Loucy (cell line): ENCODE measurements around the gene LDLRAD4.

Source experiments
- H2AFZ ChIP-seq: fragments of 200-600 bp; sonication (generic); 2 replicates; pipeline ENCODE4 v1.6.0; 2016; ENCODE audit warnings: antibody characterized with exemption, mild to moderate bottlenecking, low read length, moderate library complexity
- H3F3A ChIP-seq: fragments of 200-600 bp; 2 replicates; pipeline ENCODE4 v1.6.0; 2016; ENCODE audit warnings: antibody characterized with exemption, low read depth, mild to moderate bottlenecking
- H3K27me3 ChIP-seq: fragments of 200-600 bp; sonication (generic); 2 replicates; pipeline ENCODE4 v1.6.1; 2014; ENCODE audit warnings: low read length, mild to moderate bottlenecking; ENCODE audit not compliant: insufficient read depth, poor library complexity, severe bottlenecking
- H3K36me3 ChIP-seq: fragments of 200-600 bp; sonication (generic); 2 replicates; pipeline ENCODE4 v1.6.1; 2016; ENCODE audit warnings: low read length; ENCODE audit not compliant: insufficient read depth
- H3K4me1 ChIP-seq: fragments of 200-600 bp; sonication (generic); 2 replicates; pipeline ENCODE4 v1.5.1; 2014; ENCODE audit warnings: low read length, mild to moderate bottlenecking; ENCODE audit not compliant: insufficient read depth, poor library complexity, severe bottlenecking
- H3K4me2 ChIP-seq: fragments of 200-600 bp; sonication (generic); 2 replicates; pipeline ENCODE4 v1.6.0; 2014; ENCODE audit warnings: antibody characterized with exemption, low read length, low read depth, mild to moderate bottlenecking; ENCODE audit not compliant: poor library complexity, severe bottlenecking
- H3K4me3 ChIP-seq: fragments of 200-600 bp; sonication (generic); 2 replicates; pipeline ENCODE4 v1.5.1; 2014; ENCODE audit warnings: low read length, mild to moderate bottlenecking, mixed read lengths; ENCODE audit not compliant: poor library complexity, severe bottlenecking
- H3K79me2 ChIP-seq: fragments of 200-600 bp; sonication (generic); 2 replicates; pipeline ENCODE4 v1.6.1; 2014; ENCODE audit warnings: low read length; ENCODE audit not compliant: insufficient read depth
- H3K9ac ChIP-seq: fragments of 200-600 bp; sonication (generic); 2 replicates; pipeline ENCODE4 v1.6.0; 2014; ENCODE audit warnings: mild to moderate bottlenecking, low read depth, low read length, moderate library complexity; ENCODE audit not compliant: poor library complexity, severe bottlenecking
- H3K9me2 ChIP-seq: fragments of 200-600 bp; sonication (generic); replicated peaks from 2 replicates; pipeline ENCODE4 v1.6.1; 2016; ENCODE audit warnings: low read depth, low read length, mixed read lengths
- H3K9me3 ChIP-seq: fragments of 200-600 bp; sonication (generic); 2 replicates; pipeline ENCODE4 v1.6.1; 2014; ENCODE audit warnings: mild to moderate bottlenecking, antibody characterized with exemption, low read length, low read depth; ENCODE audit not compliant: insufficient read depth
- H4K20me1 ChIP-seq: fragments of 200-600 bp; sonication (generic); 2 replicates; pipeline ENCODE4 v1.6.0; 2014; ENCODE audit warnings: antibody characterized with exemption, low read length, mild to moderate bottlenecking; ENCODE audit not compliant: insufficient read depth, poor library complexity, severe bottlenecking
- EZH2phosphoT487 ChIP-seq: fragments of 200-600 bp; IDR thresholded peaks from 2 replicates; pipeline ENCODE4 v1.6.1; 2018; ENCODE audit warnings: antibody characterized with exemption, mild to moderate bottlenecking, moderate library complexity, borderline replicate concordance
- TF ChIP-seq, protein P1 (sequence below): fragments of 200-600 bp; sonication (generic); conservative IDR thresholded peaks from 2 replicates; pipeline ENCODE4 v1.5.1; 2014; ENCODE audit warnings: mild to moderate bottlenecking, antibody characterized with exemption, low read length

LDLRAD4 gene

DNA sequence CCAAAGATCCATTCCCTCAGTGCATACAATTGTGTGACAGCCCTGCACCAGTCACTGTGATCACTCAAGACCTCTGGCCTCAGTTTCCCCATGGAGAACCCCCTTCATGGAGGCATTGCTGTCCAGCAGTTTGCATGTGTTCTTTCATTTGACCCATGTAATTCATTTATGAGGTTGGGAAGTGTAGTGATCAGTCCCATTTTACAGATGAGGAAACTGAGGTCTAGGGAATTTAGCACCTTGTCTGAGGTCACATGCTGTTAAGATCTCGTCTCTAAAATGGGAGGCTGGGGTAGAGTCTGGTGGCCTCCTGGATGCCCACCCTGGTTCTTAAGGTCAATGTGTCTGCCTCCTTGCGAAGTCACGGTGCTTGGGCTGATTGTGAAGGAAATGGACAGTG lies 19.1 kb downstream of the LDLRAD4 start:
- H3K27me3 ChIP-seq, result no peaks in the 10 kb centered on the region
- H2AFZ ChIP-seq, result no peak overlapping the region
- no peaks in the 10 kb centered on the region for H3K9me2 ChIP-seq
- no peak overlapping the region for H3K9ac ChIP-seq
- no peaks in the 10 kb centered on the region for H4K20me1 ChIP-seq
- H3F3A ChIP-seq, result no peaks in the 10 kb centered on the region
- no peaks in the 10 kb centered on the region for H3K9me3 ChIP-seq
- H3K4me2 ChIP-seq, result no peak overlapping the region
- TF ChIP-seq, protein P1, sequence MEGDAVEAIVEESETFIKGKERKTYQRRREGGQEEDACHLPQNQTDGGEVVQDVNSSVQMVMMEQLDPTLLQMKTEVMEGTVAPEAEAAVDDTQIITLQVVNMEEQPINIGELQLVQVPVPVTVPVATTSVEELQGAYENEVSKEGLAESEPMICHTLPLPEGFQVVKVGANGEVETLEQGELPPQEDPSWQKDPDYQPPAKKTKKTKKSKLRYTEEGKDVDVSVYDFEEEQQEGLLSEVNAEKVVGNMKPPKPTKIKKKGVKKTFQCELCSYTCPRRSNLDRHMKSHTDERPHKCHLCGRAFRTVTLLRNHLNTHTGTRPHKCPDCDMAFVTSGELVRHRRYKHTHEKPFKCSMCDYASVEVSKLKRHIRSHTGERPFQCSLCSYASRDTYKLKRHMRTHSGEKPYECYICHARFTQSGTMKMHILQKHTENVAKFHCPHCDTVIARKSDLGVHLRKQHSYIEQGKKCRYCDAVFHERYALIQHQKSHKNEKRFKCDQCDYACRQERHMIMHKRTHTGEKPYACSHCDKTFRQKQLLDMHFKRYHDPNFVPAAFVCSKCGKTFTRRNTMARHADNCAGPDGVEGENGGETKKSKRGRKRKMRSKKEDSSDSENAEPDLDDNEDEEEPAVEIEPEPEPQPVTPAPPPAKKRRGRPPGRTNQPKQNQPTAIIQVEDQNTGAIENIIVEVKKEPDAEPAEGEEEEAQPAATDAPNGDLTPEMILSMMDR, result no peak
- no peak for TF ChIP-seq EZH2phosphoT487
- peaks cover 56% of the 10 kb centered on the region for H3K79me2 ChIP-seq
- no peak overlapping the region for H3K4me3 ChIP-seq
- H3K4me1 ChIP-seq, result no peaks in the 10 kb centered on the region
- no peaks in the 10 kb centered on the region for H3K36me3 ChIP-seq

DNA sequence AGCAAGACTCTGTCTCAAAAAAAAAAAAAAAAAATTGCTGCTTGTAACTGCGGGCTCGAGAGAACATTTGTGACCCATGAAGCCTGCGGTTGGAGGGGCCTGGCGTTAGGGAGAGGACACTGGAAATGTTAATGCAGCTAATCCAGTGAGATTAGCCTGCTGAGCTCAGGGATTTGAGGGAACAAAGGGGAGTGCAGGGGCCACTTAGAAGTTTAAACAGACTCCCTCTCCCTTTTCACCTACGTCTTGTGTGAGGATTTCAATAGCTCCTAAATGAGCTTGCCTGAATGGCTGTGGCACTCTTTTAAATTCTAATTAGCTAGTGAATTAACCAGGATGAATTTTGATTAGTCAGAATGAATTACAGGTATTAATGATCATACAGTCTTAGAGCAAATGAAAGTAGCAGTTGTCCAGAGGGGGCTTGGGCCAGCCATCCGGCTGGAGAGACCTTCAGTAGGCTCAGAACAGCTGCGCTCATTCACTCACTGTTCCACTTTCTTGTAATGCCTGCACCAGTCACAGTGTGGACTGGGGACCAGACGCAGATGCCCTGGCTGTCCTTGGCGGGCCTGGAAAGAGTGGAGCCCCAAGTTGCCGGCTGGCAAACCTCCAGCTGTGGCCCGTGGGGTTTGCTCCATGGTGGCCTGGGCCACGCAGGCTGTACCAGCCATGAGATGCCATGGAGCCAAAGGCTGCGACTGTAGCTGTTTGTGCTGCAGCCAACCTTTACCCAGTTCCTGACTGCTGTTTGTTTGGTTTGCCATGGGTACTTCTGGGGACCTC lies 20.8 kb downstream of the LDLRAD4 start:
- H3K4me1 ChIP-seq, result no peaks in the 10 kb centered on the region
- H2AFZ ChIP-seq, result no peak overlapping the region
- H3K9ac ChIP-seq, result no peak overlapping the region
- H3K27me3 ChIP-seq, result no peaks in the 10 kb centered on the region
- no peaks in the 10 kb centered on the region; the same call in 1 of the 2 replicates for H3K36me3 ChIP-seq
- H3K4me2 ChIP-seq, result no peak overlapping the region
- no peaks in the 10 kb centered on the region for H3K9me2 ChIP-seq
- peaks cover 43% of the 10 kb centered on the region for H3K79me2 ChIP-seq
- TF ChIP-seq EZH2phosphoT487, result no peak
- TF ChIP-seq, protein P1, result no peak
- no peaks in the 10 kb centered on the region for H3K9me3 ChIP-seq
- no peaks in the 10 kb centered on the region for H3F3A ChIP-seq
- H3K4me3 ChIP-seq, result no peak overlapping the region
- no peaks in the 10 kb centered on the region for H4K20me1 ChIP-seq

DNA sequence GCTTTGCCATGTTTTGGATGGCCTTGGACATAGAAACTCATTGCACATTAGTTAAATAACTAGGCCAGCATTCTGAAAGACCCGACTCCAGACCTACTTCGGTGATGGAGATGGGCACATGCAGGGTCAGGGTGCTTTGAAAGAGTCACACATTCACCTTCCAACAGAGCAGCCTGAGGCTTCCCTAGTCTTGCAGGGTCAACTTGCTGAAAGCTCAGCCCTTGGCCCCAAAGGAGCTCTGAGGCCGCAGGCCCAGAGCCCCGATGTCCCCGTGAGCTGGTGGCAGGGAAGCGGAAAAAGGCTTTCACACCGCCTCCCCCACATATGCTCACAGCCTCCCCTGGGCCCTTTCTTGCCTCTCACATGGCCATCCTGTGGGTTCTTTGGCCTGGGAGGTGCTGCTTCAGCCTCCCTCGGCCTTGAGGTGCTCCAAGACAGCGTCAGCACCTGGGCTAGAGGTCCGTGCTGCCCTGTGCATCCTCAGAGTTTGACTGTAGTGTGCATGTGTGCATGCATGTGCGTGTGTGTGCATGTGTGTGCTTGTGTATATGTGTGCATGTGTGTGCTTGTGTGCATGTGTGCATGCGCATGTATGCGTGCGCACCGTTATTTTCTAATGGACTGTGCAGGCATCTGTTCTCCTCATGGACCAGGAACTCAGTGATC lies 21.6 kb downstream of the LDLRAD4 start:
- H3K4me2 ChIP-seq, result no peak overlapping the region
- no peaks in the 10 kb centered on the region for H3K27me3 ChIP-seq
- no peaks in the 10 kb centered on the region for H3F3A ChIP-seq
- H3K9ac ChIP-seq, result no peak overlapping the region
- no peaks in the 10 kb centered on the region for H3K4me1 ChIP-seq
- no peaks in the 10 kb centered on the region for H3K9me2 ChIP-seq
- no peak overlapping the region for H2AFZ ChIP-seq
- peaks cover 43% of the 10 kb centered on the region for H3K79me2 ChIP-seq
- no peak for TF ChIP-seq EZH2phosphoT487
- TF ChIP-seq, protein P1, result no peak
- H3K36me3 ChIP-seq, result no peaks in the 10 kb centered on the region; the same call in 1 of the 2 replicates
- no peaks in the 10 kb centered on the region for H3K9me3 ChIP-seq
- no peak overlapping the region for H3K4me3 ChIP-seq
- H4K20me1 ChIP-seq, result no peaks in the 10 kb centered on the region
